Left cardiac atrium (tissue), 4 donors: ENCODE results near the gene IL5. TPM values are rescaled to one million over a fixed set of nuclear protein-coding genes. Genes with fewer than 3 reads are reported as not detected.
"Not testable (repeated sequence)": the region's sequence is repeated elsewhere in the genome, so short reads cannot be mapped to it uniquely, and the experiment has no call there.

Experiments used
- ATAC-seq, 2 donors: fragments of 200-7000 bp; cut with Tn5 transposase; one replicate each; pipeline ENCODE4 v1.9.1; 2020; ENCODE audit warnings: mild to moderate bottlenecking in 2 of 2, moderate library complexity in 2 of 2
- DNase-seq: peaks from one replicate; pipeline ENCODE4 v3.0.0-alpha.2; 2020
- intact Hi-C, 2 donors: fragments of 100-400 bp; cut with DNase I; formaldehyde crosslinking; loops; one replicate each; pipeline versions ENCODE4 v1.14.1 to v1.15.1; 2022 to 2023
- total RNA-seq, 2 donors: library from RNA; stranded (reverse); fragmentation: NEBNext Ultra II Directional; extraction: Animal tissue kit (Norgen Biotek cat#: 25700); gene quantifications; one replicate each; pipeline ENCODE4 v1.2.1, GENCODE V29; 2021
- donor health status: DM: no; HTN: yes; CAD: no.
- donor health status: DM: no; HTN: yes; CAD: no; lungs with severe emphysema.
- donor health status: DM: yes; HTN: yes; CAD: no.
- donor health status: Dilated cardiomyopathy.

Gene IL5
- total RNA-seq, 2 donors from 2014 or later: not detected

DNA sequence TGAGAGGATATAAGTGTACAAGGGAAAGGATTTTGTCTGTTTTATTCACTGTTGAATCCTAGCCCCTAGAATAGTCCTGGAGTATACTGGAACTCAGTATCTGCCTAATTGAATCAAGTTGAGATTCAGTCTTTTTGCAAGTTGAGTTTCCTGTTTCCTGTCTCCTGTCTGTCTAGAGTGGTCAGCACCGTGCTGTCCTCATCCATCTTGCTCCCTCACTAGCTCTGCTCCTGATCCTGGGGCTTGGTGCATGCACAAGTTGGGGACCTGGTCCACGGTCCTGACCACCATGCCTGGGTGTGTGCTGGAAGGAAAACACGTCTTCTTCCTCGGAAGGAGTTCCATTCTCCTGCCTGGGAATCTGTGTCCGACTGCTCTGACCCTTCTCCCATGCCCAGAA, 3.2 kb downstream of the IL5 start:
- no peak for DNase-seq
- intact Hi-C loops: no loop called here
- ATAC-seq: no peak

DNA sequence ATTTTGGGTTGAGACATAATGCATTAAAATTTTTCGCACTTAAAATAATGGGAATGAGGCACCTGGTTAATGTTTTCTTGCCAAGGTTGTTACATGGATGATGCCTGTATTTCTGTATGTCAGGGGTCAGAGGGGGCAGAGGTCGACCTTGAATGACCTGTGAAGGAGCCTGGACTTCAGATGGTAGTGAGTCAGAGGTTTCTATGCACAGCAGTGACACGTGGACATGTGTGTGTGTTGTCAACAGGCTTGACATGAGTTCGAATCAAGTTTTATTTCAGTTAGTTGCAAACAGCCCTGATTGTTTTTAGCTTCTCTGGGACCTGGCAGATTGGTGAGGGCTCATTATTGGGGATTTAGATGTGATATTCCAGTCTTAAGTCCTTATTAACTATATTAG, 3.6 kb downstream of the IL5 start:
- no peak for DNase-seq
- no peak for ATAC-seq
- intact Hi-C loops: loop anchor here in 1 of 2 donors (10.0 kb wide), 1 partner anchor 265 kb away; no protein-coding TSS in a partner anchor

DNA sequence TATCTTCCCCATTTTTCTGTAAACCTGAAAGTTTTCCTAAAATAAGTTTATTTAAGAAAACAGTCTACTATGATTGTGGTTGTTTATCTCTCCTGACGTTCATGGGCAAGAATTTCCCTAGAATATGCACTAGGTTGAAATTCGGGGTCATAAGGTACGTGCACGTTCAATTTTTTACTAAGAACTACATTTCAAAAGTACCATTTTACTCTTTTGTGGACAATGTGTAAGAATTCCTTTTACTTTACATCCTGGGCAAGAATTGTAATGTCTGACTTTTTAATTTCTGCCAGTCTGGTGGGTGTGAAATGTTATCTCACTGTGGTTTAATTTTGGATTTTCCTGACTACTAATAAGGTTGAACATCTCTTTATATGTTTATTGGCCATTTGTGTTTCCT, 12.4 kb downstream of the IL5 start:
- no peak for DNase-seq
- intact Hi-C loops: loop anchor here in 1 of 2 donors (10.0 kb wide), 1 partner anchor 274 kb away; no protein-coding TSS in a partner anchor
- no peak for ATAC-seq

DNA sequence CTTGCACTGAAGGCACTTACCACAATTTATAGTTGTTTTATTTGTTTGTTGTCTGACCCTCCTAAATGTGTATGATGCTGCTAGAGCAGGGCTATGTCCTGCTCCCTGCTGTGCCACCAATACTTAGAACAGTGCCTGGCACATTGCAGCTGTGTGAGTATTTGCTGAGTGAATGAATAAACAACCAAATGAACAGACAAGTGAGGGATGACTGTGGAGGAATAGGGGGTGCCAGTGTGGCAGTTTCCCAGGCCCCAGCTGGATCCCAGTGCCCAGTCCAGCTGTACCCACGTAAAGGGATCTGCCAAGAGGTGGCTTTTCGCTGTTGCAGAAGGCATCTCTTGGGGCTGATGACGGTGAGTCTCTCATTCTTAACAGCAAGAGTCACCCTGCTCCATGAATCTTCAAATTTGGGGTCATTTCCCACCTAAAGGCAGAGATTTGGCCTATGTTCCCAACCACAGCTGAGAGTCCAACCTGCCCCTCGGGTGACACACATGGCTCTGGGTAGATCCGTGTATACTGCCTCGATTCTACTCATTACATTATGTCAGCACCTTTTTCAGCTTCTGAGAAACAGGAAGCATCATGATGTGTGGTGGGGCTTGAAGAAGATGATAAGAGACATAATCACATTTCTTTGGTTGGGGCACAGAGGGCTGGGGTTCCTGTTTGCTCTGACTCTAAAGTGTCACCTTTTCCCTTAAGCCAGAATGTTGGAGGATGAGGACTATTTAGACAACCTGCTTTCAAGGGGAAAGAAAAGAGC, 14.3 kb downstream of the IL5 start:
- ATAC-seq (no peak), DNase-seq (no peak)
- intact Hi-C loops: no loop called here

DNA sequence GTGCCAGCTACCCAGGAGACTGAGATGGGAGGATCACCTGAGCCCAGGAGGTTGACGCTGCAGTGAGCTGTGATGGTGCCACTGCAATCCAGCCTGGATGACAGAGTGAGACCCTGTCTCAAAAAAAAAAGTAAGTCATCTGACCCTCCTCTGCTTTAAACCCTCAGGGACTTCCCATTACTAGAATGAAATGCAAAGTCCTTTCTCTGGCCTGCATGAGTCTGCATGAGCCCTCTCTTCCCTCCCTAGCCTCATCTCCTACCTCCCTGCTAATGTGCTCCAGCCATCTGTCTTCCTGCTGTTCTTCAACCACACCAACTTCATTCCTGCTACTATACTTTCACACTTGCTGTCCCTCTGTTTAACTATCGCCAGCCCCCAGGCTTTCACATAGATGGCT, 15.3 kb downstream of the IL5 start:
- ATAC-seq (no peak), DNase-seq (no peak)
- intact Hi-C loops: no loop called here

- no peak for ATAC-seq
Measured at GRCh38 chr5:132526974-132527564, 16.3 kb downstream of the IL5 start.

GRCh38 chr5:132526290-132526973, 16.9 kb downstream of the IL5 start:
- peak; percentile 74 to 87 for ATAC-seq
- intact Hi-C loops: no loop called here
- no peak for DNase-seq

More at GRCh38 chr5:132526974-132527564, 16.3 kb downstream of the IL5 start:
- no peak for DNase-seq
- intact Hi-C loops: no loop called here

DNA sequence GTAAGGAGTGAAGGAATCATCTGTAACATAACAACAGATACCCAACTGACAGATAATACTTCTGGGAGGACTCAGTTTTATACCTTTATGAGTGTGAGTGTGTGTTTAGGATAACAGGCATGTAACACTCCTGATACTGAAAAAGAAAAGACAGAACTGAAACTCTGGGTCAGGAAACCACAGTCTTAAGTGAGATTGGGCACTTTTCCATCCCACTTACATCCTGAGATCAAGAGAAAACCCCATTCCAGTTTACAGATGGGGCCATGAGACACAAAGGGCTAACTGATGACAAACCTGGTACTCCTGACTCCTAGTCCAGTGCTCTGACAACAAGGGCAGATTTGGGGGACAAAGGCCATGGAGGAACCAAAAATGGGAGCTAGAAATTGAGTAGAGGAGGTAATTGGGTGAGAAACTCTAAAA, 18.0 kb downstream of the IL5 start:
- intact Hi-C loops: no loop called here
- DNase-seq: no peak
- no peak for ATAC-seq

GRCh38 chr5:132524877-132525276, 18.4 kb downstream of the IL5 start:
- intact Hi-C loops, DNase-seq, ATAC-seq: not testable (repeated sequence)

DNA sequence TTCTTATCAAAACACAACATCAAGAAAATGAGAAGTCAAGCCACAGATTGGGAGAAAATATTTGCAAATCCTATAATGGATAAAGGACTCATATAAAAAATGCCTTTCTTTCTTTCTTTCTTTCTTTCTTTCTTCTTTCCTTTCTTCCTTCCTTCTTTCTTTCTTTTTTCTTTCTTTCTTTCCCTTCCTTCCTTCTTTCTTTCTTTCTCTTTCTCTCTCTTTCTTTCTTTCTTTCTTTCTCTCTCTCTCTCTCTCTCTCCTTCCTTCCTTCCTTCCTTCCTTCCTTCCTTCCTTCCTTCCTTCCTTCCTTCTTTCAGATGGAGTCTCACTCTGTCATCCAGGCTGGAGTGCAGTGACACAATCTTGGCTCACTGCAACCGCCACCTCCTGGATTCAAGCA, 21.3 kb downstream of the IL5 start:
- intact Hi-C loops, DNase-seq, ATAC-seq: not testable (repeated sequence)

- DNase-seq, intact Hi-C loops, ATAC-seq: not testable (repeated sequence)
Measured at GRCh38 chr5:132513618-132514336, 29.5 kb downstream of the IL5 start.

DNA sequence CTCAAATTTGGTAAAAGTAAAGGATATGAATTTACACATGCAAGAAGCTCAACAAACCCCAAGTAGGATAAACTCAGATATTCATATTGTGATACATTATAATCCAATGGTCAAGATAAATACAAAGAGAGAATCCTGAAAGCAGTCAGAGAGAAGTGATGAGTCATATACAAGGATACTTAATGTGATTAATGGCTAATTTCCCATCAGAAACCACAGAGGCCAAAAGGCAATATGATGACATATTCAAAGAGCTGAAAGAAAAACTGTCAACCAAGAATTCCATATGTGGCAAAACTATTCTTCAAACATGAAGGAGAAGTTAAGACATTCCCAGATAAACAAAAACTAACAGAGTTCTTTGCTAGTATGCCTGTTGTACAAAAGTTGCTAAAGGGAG, 33.2 kb downstream of the IL5 start:
- intact Hi-C loops: no loop called here
- no peak for DNase-seq
- no peak for ATAC-seq

- ATAC-seq (peak; percentile 54 to 67), DNase-seq (no peak)
- intact Hi-C loops: no loop called here
Measured at GRCh38 chr5:132506094-132506692, 37.1 kb downstream of the IL5 start.

- ATAC-seq: no peak
- intact Hi-C loops: no loop called here
- no peak for DNase-seq
Measured at GRCh38 chr5:132505641-132506040, 37.7 kb downstream of the IL5 start.

- intact Hi-C loops: loop anchor here in 1 of 2 donors (5.0 kb wide), 1 partner anchor 217 kb away; no protein-coding TSS in a partner anchor
- DNase-seq (no peak), ATAC-seq (no peak)
Measured at GRCh38 chr5:132504746-132505145, 38.6 kb downstream of the IL5 start.

GRCh38 chr5:132503244-132503643, 40.1 kb downstream of the IL5 start:
- no peak for DNase-seq
- intact Hi-C loops: loop anchor here in 1 of 2 donors (5.0 kb wide), 1 partner anchor 216 kb away; no protein-coding TSS in a partner anchor
- no peak for ATAC-seq

DNA sequence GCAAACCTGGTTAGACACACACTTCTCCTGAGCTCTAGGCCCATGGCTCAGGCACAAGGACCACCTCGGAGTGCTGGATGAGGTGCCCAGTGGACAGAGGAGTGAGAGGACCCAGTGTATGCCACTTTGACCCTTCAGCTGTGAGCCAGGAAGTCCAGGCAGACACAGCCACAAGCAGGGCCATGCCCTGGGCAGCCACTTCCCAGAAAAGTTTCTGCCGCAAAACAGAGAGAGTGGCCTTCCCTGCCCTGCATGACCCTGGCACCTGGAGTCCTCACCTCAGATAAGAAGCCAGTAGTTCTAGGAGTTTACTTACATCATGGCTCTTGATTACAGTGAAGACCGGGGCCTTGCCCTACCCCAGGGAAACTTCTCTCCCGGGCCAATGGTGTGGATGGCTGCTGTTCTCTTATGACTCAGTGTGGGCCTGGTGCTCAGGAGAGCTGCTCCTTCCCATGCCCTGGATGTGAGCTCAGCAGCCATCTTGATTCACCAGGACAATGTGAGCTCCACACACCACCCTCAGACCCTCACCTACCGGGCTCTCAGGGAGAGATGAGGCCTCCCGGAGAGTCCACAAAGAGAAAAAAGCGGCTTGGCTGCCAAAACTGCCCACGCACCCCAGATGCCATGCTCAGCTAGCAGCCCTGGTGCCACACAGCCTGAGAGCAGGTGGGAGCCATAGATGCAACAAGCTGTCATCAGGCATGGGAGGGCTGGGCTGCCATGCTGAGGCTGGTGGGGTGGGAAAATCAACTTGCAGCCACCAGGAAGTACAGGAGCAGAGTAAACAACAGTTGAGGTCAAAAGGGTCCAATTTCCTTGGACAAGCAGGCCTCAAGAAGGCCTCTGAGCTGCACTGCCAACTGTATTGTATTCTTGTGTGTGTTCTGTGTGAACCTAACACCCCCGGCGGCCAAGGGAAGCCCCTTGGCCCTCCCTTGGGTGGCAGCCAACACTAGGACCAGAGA, 41.1 kb downstream of the IL5 start:
- intact Hi-C loops: loop anchor here (2.0 to 5.0 kb wide), 2 partner anchors 115 to 215 kb away; no protein-coding TSS in a partner anchor
- DNase-seq (no peak), ATAC-seq (no peak)

DNA sequence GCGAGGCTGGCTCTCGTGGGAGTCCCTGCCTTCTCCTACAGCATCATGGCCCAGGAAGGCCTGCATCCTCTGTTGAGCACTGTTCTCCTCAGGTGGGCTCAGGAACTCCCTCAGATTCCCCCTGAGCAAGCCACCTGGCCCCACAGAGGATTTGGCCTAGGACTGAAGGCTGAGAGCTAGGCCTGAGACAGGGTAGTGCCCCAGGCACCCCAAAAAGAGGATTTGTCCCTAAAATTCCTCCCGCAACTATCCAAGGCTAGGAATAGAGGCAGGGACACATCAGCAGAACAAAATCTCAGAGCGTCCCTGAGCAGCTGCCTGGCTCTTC, 41.7 kb downstream of the IL5 start:
- ATAC-seq: no peak
- no peak for DNase-seq
- intact Hi-C loops: loop anchor here (2.0 to 5.0 kb wide), 2 partner anchors 115 to 214 kb away; no protein-coding TSS in a partner anchor
